ENCODE data around the gene NACC1.

DNA sequence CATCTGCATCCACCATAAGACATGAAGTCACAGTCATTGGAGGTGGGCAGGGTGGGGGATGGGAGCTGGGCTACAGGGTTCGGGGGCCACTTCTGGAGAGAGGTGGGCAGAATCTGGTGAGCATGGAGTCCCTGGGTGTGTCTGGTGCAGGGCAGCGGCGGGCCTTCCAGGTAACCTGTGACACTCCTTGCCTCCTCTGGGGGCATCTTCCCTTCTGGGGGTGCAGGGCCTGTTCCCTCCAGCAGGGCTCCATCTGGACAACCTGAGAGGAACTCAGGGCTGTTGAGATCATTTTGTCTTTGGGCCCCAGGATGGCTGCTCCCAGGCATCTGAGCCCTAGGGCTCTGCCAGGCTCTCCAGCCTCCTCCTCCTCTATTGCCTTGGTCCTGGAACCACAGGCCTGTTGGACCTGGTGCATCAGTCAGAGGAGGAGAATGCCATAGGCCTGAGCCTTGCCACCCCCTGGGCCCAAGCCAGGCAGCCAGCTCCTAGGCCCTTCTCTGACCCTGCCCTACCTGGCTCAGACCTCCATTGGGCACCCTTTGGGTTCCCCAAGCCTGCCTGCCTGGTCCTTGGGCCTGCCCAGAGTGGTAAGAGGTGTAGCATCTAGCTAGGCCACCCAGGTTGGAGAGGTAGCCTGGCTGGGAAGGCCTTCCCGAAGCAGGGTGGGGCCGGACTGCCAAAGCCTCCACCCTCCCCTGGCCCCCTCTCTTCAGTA, 28.8 kb upstream of the NACC1 start:
- TF ChIP-seq EZH2phosphoT487 (IDR thresholded peaks at IDR 0.05; ENCODE audit: borderline replicate concordance, low read length), result no peak
- TF ChIP-seq, protein P1, sequence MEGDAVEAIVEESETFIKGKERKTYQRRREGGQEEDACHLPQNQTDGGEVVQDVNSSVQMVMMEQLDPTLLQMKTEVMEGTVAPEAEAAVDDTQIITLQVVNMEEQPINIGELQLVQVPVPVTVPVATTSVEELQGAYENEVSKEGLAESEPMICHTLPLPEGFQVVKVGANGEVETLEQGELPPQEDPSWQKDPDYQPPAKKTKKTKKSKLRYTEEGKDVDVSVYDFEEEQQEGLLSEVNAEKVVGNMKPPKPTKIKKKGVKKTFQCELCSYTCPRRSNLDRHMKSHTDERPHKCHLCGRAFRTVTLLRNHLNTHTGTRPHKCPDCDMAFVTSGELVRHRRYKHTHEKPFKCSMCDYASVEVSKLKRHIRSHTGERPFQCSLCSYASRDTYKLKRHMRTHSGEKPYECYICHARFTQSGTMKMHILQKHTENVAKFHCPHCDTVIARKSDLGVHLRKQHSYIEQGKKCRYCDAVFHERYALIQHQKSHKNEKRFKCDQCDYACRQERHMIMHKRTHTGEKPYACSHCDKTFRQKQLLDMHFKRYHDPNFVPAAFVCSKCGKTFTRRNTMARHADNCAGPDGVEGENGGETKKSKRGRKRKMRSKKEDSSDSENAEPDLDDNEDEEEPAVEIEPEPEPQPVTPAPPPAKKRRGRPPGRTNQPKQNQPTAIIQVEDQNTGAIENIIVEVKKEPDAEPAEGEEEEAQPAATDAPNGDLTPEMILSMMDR (IDR thresholded peaks at IDR 0.05; ENCODE audit: low read depth, low read length, poor library complexity, severe bottlenecking), result peak; percentile 69
